C4-2B (cell line): Measurements from ENCODE around the gene NFATC3.

Experiments used
- CTCF ChIP-seq: fragments of 450-650 bp; conservative IDR thresholded peaks from 2 replicates; pipeline ENCODE4 v1.5.1; 2017; ENCODE audit warnings: mild to moderate bottlenecking
- ZFX ChIP-seq: fragments of 450-650 bp; IDR thresholded peaks from 2 replicates; pipeline ENCODE4 v1.6.1; 2017

GRCh38 chr16:68253721-68254120, 168.6 kb downstream of the NFATC3 start:
- TF ChIP-seq CTCF (no peak), ZFX (no peak)
